Thoracic aorta (tissue), 2 donors: ENCODE measurements around the gene MSMP. TPM values are rescaled to one million over a fixed set of nuclear protein-coding genes. Genes with fewer than 3 reads are reported as not detected.

Experiments used
- ATAC-seq: fragments of 150-250 bp; one replicate; pipeline ENCODE4 v1.8.0; 2017; ENCODE audit warnings: low read depth; ENCODE audit not compliant: insufficient number of reproducible peaks, low FRiP score
- DNase-seq: peaks from one replicate; pipeline ENCODE4 v3.0.0-alpha.2; 2020; ENCODE audit warnings: low spot score
- H3K27ac ChIP-seq, 2 donors: fragments of 200-600 bp; sonication (generic); 1 replicate in 1 of 2; 2 replicates in 1 of 2; pipeline ENCODE4 v1.5.1; 2016; ENCODE audit warnings: mild to moderate bottlenecking in 2 of 2, moderate library complexity in 2 of 2
- H3K27me3 ChIP-seq: fragments of 200-600 bp; sonication (generic); replicated peaks from 2 replicates; pipeline ENCODE4 v1.6.0; 2016; ENCODE audit warnings: mild to moderate bottlenecking; ENCODE audit not compliant: insufficient read depth
- H3K36me3 ChIP-seq: fragments of 200-600 bp; sonication (generic); one replicate; pipeline ENCODE4 v1.5.1; 2016
- H3K4me1 ChIP-seq, 2 donors: fragments of 200-600 bp; sonication (generic); 1 replicate in 1 of 2; 2 replicates in 1 of 2; pipeline versions ENCODE4 v1.5.1 to v1.6.0; 2016; ENCODE audit warnings: low read depth in 2 of 2, mild to moderate bottlenecking in 1 of 2; ENCODE audit not compliant: control insufficient read depth in 1 of 2
- H3K4me3 ChIP-seq: fragments of 200-600 bp; sonication (generic); 2 replicates; pipeline ENCODE4 v1.5.1; 2016; ENCODE audit warnings: mild to moderate bottlenecking
- H3K9me3 ChIP-seq: fragments of 200-600 bp; sonication (generic); 2 replicates; pipeline ENCODE4 v1.5.1; 2016
- CTCF ChIP-seq: fragments of 200-600 bp; sonication (generic); IDR thresholded peaks from one replicate; pipeline ENCODE4 v1.5.1; 2019; ENCODE audit warnings: antibody characterized with exemption
- total RNA-seq, 2 donors: library from RNA; depleted of rRNA; stranded (reverse); fragments of >200 nt; gene quantifications; one replicate each; pipeline versions ENCODE4 v1.1.0 to v1.2.3, GENCODE V29; 2016

The MSMP gene
- total RNA-seq, 2 donors from 2014 or later, result not detected

GRCh38 chr9:35732800-35733541, 21.1 kb downstream of the MSMP start:
- DNase-seq (no peak), ATAC-seq (no peak)
- TF ChIP-seq CTCF, result no peak
- no peaks in the 10 kb centered on the region for H3K27me3 ChIP-seq
- H3K4me3 ChIP-seq, result peak overlapping the region; percentile 86
- H3K4me1 ChIP-seq, result peaks cover 20 to 43% of the 10 kb centered on the region in 2 donors
- peaks cover 29% of the 10 kb centered on the region for H3K36me3 ChIP-seq
- H3K9me3 ChIP-seq, result no peaks in the 10 kb centered on the region
- peak overlapping the region; percentile 99 for H3K27ac ChIP-seq

- H3K4me1 ChIP-seq, result peaks cover 24 to 50% of the 10 kb centered on the region in 2 donors
- H3K4me3 ChIP-seq, result peak within 1 kb of the TSS; percentile 86
- ATAC-seq, result peak; percentile 61
Observed at GRCh38 chr9:35732185-35732799, 21.8 kb downstream of the MSMP start, which contains the start of the genes CREB3 and TLN1. TSS of gene CREB3 (plus strand) at chr9:35732666. CDS start at chr9:35732773, 107 bp downstream. TSS of gene TLN1 (minus strand) at chr9:35732195. CDS start at chr9:35725694, 6,501 bp downstream.

GRCh38 chr9:35731415-35732184, 22.5 kb downstream of the MSMP start:
- DNase-seq (no peak), ATAC-seq (no peak)
- H3K27ac ChIP-seq, result peak overlapping the region; percentile 99
- peaks cover 25 to 57% of the 10 kb centered on the region in 2 donors for H3K4me1 ChIP-seq
- H3K4me3 ChIP-seq, result peak overlapping the region; percentile 86
- H3K36me3 ChIP-seq, result peaks cover 16% of the 10 kb centered on the region
- no peaks in the 10 kb centered on the region for H3K27me3 ChIP-seq
- no peaks in the 10 kb centered on the region for H3K9me3 ChIP-seq
- TF ChIP-seq CTCF, result no peak

More at GRCh38 chr9:35732185-35732799, 21.8 kb downstream of the MSMP start, which contains the start of the genes CREB3 and TLN1:
- Histone ChIP-seq H3K36me3 (peaks cover 22% of the 10 kb centered on the region), H3K27ac (peak within 1 kb of the TSS; percentile 99), H3K9me3 (no peaks in the 10 kb centered on the region), H3K27me3 (no peaks in the 10 kb centered on the region)
- DNase-seq, result peak; percentile 97
- no peak for TF ChIP-seq CTCF

GRCh38 chr9:35730486-35730854, 23.6 kb downstream of the MSMP start:
- H3K4me1 ChIP-seq, result peaks cover 31 to 68% of the 10 kb centered on the region in 2 donors

More at GRCh38 chr9:35730486-35730854, 23.6 kb downstream of the MSMP start:
- TF ChIP-seq CTCF, result no peak
- DNase-seq (no peak), ATAC-seq (no peak)
- H3K27me3 ChIP-seq, result no peaks in the 10 kb centered on the region
- H3K27ac ChIP-seq, result peak overlapping the region; percentile 99
- peak overlapping the region; percentile 86 for H3K4me3 ChIP-seq
- peaks cover 11% of the 10 kb centered on the region for H3K36me3 ChIP-seq
- H3K9me3 ChIP-seq, result no peaks in the 10 kb centered on the region
